Measurements from ENCODE around the gene ADGRG6. TPM values are rescaled to one million over a fixed set of nuclear protein-coding genes. Genes with fewer than 3 reads are reported as not detected.
"Not testable (repeated sequence)": the region's sequence is repeated elsewhere in the genome, so short reads cannot be mapped to it uniquely, and the experiment has no call there.

The ADGRG6 gene
- total RNA-seq, 1 donor from 2014 or later, result 0.07 TPM

DNA sequence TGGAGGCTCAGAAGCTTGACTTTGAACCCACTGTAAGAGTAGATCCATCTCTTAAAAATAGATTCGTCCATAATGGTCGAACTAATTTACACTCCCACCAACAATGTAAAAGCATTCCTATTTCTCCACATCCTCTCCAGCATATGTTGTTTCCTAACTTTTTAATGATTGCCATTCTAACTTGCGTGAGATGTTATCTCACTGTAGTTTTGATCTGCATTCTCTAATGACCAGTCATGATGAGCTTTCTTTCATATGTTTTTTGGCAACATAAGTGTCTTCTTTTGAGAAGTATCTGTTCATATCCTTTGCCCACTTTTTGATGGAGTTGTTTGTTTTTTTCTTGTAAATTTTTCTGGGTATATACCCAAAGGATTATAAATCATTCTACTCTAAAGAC, 44.4 kb downstream of the ADGRG6 start:
- H3K4me3 Mint-ChIP-seq (ENCODE audit: low read depth); H3K4me1 Mint-ChIP-seq (ENCODE audit: low read depth); intact Hi-C loops (cut with micrococcal nuclease); H3K27me3 Mint-ChIP-seq (ENCODE audit: low read depth); H3K36me3 Mint-ChIP-seq (ENCODE audit: low read depth); H3K9me3 Mint-ChIP-seq; H3K27ac Mint-ChIP-seq; DNase-seq (ENCODE audit: low spot score): not testable (repeated sequence)

DNA sequence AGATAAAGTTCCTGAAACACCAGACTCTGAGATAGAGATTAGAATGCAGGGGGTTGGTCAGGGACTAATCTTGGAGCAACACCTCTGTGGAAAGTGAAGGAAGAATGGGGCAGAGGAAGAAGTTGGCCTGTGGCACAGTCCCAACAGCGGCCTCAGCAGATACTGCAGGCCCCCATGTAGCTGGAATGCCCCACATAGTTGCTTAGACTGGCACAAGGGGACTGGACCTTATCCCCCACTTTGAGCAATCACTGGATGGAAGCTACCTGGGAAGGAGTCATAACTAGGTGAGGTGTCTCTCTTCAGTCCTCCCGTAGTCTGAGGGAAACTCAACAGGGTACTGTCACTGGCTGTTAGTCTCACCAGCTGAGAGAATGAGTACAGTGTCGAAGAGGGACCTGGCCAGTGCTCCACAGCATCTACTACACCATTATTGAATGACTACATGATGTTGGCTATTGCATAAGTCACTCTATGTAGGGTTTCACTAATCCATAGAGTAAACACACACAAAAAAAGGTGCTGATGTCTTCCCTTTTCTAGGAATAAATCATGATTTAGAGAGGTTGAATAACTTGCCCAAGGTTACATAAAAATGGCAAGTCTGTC, 47.5 kb downstream of the ADGRG6 start:
- no peak for DNase-seq (ENCODE audit: low spot score)
- Mint-ChIP-seq H3K27ac (no peak overlapping the region), H3K4me1 (ENCODE audit: low read depth) (no peaks in the 10 kb centered on the region), H3K4me3 (ENCODE audit: low read depth) (no peak overlapping the region), H3K27me3 (ENCODE audit: low read depth) (peaks cover 1% of the 10 kb centered on the region), H3K36me3 (ENCODE audit: low read depth) (no peaks in the 10 kb centered on the region), H3K9me3 (no peaks in the 10 kb centered on the region)
- intact Hi-C loops (cut with micrococcal nuclease), result no loop called here

DNA sequence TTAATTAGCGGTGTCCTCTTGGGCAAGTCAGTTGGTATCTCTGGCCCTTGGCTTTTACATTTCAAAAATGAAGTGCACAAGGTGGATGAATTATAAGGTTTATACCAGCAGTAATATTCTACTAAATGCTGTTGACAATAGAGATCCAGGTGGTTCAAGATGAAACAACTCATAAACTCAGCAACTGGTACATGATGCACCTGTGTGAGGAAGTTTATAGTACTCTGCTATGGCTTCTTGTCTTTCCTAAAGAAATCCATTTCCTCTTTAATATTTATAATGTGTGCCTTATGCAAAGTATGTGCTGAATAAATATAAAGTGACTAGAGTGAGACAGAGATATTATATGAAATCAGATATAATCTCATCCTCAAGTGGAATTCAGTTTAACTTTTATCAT, 48.5 kb downstream of the ADGRG6 start:
- H3K4me1 Mint-ChIP-seq (ENCODE audit: low read depth), result no peaks in the 10 kb centered on the region
- no peak overlapping the region for H3K27ac Mint-ChIP-seq
- no peak for DNase-seq (ENCODE audit: low spot score)
- no peak overlapping the region for H3K4me3 Mint-ChIP-seq (ENCODE audit: low read depth)
- H3K27me3 Mint-ChIP-seq (ENCODE audit: low read depth), result peaks cover 1% of the 10 kb centered on the region
- intact Hi-C loops (cut with micrococcal nuclease), result no loop called here
- no peaks in the 10 kb centered on the region for H3K9me3 Mint-ChIP-seq
- H3K36me3 Mint-ChIP-seq (ENCODE audit: low read depth), result no peaks in the 10 kb centered on the region

DNA sequence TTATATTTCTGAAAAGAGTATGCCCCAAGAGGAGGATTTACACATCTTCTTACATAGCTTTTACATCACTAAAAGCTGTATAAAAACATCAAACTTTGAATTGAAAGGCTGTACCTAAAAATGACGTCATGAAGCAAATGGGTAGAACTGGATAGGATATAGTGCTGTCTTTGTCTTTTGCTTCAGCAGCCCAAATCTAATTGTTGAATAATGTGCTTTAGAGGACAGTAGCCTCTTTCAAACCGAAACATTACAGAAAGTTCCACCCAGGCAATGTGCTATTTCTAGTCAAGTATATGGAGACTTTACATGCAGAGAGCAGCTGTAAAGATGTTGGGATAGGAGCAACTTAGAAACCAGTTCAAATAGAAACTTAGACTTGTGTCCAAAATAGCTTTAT, 51.9 kb downstream of the ADGRG6 start:
- Mint-ChIP-seq H3K9me3 (no peaks in the 10 kb centered on the region), H3K27me3 (ENCODE audit: low read depth) (peaks cover 2% of the 10 kb centered on the region), H3K36me3 (ENCODE audit: low read depth) (no peaks in the 10 kb centered on the region), H3K4me1 (ENCODE audit: low read depth) (no peaks in the 10 kb centered on the region), H3K27ac (no peak overlapping the region), H3K4me3 (ENCODE audit: low read depth) (no peak overlapping the region)
- intact Hi-C loops (cut with micrococcal nuclease), result no loop called here
- DNase-seq (ENCODE audit: low spot score), result no peak

DNA sequence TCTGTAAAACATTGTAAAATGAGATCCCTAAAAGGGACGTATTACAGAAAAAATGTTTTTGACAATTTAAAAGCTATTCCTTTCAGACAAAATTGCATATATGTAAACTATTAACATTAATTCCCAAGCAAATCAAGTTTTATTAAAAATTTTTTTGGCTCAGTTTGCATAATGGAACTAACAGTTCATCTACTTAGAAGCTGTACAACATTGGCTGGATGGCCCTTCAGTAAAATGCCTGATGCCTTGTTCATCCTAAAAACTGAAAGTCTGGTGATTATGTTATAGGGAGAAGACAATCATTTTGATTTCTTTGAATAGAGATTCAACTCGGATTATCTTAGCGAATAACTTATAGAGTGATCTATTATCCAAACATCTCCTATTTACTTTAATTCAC, 52.8 kb downstream of the ADGRG6 start:
- Mint-ChIP-seq H3K4me1 (ENCODE audit: low read depth) (no peaks in the 10 kb centered on the region), H3K9me3 (no peaks in the 10 kb centered on the region), H3K27ac (no peak overlapping the region), H3K27me3 (ENCODE audit: low read depth) (peaks cover 2% of the 10 kb centered on the region), H3K4me3 (ENCODE audit: low read depth) (no peak overlapping the region), H3K36me3 (ENCODE audit: low read depth) (no peaks in the 10 kb centered on the region)
- intact Hi-C loops (cut with micrococcal nuclease), result no loop called here
- no peak for DNase-seq (ENCODE audit: low spot score)

DNA sequence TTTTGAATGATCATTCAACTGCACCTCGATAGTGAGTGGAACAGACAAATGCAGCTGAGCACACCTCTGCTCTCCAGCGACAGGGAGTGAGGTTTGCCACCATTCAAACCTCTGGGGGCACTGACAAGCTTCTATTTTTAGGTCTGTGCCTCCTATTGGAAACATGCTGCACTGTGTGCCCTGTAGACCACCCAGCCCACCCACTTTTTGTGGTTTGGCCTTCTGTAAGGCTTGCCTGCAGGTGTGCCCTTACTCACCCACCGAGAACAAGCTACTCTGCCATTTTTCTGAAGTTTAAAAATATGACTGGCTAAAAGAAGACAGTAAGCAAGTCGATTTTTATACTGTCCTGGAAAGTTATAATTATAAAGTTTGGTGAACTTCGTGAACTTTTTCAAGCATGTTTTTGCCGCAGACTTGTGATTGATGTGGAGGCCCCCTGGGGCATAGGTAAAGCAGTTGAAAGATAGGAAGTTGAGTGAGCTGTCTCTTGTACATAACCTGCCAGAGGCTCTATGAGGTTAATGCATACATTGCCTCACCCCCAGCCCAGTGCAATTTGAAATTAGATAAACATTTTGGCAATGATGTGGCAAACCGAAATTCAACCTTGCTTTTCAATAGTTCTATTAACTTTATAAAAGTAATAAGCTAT, 53.8 kb downstream of the ADGRG6 start:
- H3K9me3 Mint-ChIP-seq, result no peaks in the 10 kb centered on the region
- peaks cover 2% of the 10 kb centered on the region for H3K27me3 Mint-ChIP-seq (ENCODE audit: low read depth)
- H3K36me3 Mint-ChIP-seq (ENCODE audit: low read depth), result no peaks in the 10 kb centered on the region
- H3K4me3 Mint-ChIP-seq (ENCODE audit: low read depth), result no peak overlapping the region
- no peaks in the 10 kb centered on the region for H3K4me1 Mint-ChIP-seq (ENCODE audit: low read depth)
- no peak overlapping the region for H3K27ac Mint-ChIP-seq
- intact Hi-C loops (cut with micrococcal nuclease), result no loop called here
- DNase-seq (ENCODE audit: low spot score), result no peak

DNA sequence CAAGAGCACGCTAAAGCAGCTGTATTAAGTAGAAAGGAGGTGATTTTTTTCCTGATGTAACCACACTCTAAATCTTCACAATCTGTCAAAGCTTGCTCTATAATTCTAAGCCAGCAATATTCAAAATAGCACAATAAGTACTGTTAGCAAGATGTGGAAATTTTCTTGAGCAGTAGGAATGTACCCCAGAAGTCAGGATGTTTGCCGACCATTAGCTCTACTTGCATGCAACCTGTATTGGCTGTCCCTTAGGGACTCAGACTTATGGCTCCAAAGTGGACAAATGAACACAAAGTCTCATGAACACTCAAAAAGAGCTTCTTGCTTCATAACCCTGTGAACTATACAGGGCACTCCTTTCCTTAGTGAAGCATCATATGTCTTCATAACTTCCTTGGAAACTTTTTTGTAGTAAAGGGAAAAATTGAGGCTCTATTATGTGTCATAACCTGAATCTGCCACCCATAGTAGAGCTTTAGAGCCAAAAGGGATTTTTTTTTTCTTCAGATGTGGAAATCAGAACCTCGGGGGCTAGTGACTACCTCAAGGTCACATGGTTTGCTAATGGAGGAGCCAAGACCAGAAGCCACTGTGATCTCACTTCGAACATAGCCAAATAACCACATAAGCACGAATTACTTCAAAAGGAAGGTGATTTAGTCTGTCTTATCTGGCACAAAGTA, 54.5 kb downstream of the ADGRG6 start:
- no peak for DNase-seq (ENCODE audit: low spot score)
- Mint-ChIP-seq H3K27me3 (ENCODE audit: low read depth) (peaks cover 4% of the 10 kb centered on the region), H3K36me3 (ENCODE audit: low read depth) (no peaks in the 10 kb centered on the region), H3K4me3 (ENCODE audit: low read depth) (no peak overlapping the region), H3K9me3 (no peaks in the 10 kb centered on the region), H3K4me1 (ENCODE audit: low read depth) (no peaks in the 10 kb centered on the region), H3K27ac (no peak overlapping the region)
- intact Hi-C loops (cut with micrococcal nuclease), result no loop called here

DNA sequence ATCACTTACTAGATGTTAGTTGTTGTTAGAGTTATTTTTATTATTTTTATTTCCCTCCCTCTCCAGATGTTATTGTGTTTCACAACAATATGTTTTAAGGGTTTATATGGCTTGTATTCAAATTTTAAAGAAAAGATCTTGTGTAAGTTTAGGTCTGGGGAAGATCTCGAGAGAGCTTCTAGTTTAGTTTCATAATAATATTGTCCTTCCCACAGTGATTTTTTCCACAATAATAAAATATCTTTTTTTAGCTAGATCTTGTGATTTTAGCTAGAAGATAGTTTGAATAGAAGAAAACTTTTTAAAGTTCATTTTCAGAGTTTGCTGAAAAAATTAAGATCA, 55.0 kb downstream of the ADGRG6 start:
- H3K36me3 Mint-ChIP-seq (ENCODE audit: low read depth), result no peaks in the 10 kb centered on the region
- no peaks in the 10 kb centered on the region for H3K9me3 Mint-ChIP-seq
- H3K27me3 Mint-ChIP-seq (ENCODE audit: low read depth), result peaks cover 8% of the 10 kb centered on the region
- no peak for DNase-seq (ENCODE audit: low spot score)
- no peaks in the 10 kb centered on the region for H3K4me1 Mint-ChIP-seq (ENCODE audit: low read depth)
- intact Hi-C loops (cut with micrococcal nuclease), result no loop called here
- H3K27ac Mint-ChIP-seq, result no peak overlapping the region
- H3K4me3 Mint-ChIP-seq (ENCODE audit: low read depth), result no peak overlapping the region

DNA sequence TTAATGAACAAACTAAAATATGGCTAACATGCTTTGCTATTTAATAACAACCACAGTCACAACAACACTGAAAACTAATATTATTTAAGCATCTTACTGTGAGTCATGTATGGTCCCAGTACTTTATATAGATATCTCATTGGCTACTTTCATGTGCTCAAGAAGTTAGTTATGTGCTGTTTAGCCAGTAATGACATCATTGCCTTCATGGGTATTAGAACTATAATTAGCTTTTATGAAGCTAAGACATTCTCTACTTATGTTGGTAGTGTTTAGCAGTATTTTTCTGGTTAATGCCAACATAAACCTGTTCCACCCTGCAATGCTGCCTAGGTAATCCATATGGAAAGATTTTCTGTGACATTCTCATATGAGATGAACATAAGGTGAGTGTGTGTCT, 56.1 kb downstream of the ADGRG6 start:
- Mint-ChIP-seq H3K9me3 (no peaks in the 10 kb centered on the region), H3K27ac (no peak overlapping the region), H3K4me3 (ENCODE audit: low read depth) (no peak overlapping the region), H3K27me3 (ENCODE audit: low read depth) (peaks cover 11% of the 10 kb centered on the region), H3K36me3 (ENCODE audit: low read depth) (no peaks in the 10 kb centered on the region), H3K4me1 (ENCODE audit: low read depth) (no peaks in the 10 kb centered on the region)
- intact Hi-C loops (cut with micrococcal nuclease), result no loop called here
- no peak for DNase-seq (ENCODE audit: low spot score)

DNA sequence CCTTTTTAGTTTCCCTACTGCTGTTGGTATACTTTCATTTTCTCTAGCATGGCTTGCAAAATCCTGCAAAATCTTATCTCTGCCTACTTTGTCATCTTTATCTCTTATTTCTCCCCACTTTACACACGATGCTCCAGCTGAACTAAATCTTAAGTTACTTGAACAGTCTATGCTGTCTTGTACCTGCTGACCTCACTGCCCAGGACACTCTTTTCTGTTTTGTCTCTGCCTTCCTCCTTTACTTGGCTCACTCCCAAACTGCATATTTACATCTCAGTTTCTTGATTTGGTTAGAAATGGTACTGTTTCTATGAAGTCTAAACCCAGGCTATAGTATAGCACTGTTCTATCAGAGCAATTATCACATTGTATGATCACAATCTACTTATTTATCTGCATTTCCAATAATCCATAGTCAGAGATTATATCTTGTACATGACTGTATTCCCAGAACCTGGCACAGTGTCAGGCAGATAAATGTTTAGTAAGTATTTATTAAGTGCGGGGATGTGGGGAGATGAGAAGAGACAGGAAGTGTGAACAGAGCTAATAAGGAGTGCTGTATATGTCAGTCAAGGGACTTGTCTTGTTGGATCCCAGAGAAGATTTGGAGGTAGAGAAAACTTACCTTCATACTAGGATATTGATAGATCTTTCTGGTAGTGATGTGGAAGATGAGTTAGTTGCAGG, 57.6 kb downstream of the ADGRG6 start:
- Mint-ChIP-seq H3K27me3 (ENCODE audit: low read depth) (peaks cover 14% of the 10 kb centered on the region), H3K9me3 (no peaks in the 10 kb centered on the region), H3K36me3 (ENCODE audit: low read depth) (no peaks in the 10 kb centered on the region), H3K4me1 (ENCODE audit: low read depth) (no peaks in the 10 kb centered on the region), H3K27ac (no peak overlapping the region), H3K4me3 (ENCODE audit: low read depth) (no peak overlapping the region)
- intact Hi-C loops (cut with micrococcal nuclease), result no loop called here
- DNase-seq (ENCODE audit: low spot score), result no peak

DNA sequence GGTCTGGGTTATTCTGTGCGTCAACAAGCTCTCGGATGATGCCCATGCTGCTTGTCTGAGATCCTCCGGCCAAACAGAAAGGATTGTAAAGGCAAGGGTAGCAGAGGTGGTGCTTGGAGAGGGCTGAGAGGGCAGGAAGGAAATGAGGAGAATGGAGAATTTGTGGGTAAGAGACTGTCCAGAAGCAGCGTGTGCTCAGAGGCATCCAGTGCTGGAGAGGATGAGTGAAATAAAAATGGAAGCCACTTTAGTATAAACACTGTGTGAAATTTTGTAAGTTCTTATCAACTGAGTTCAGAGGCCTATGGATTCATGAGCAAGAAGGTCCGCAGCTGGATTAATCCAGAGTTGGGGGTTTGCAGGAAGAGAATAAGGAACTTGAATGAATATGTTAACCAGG, 59.5 kb downstream of the ADGRG6 start:
- H3K9me3 Mint-ChIP-seq, result no peaks in the 10 kb centered on the region
- H3K36me3 Mint-ChIP-seq (ENCODE audit: low read depth), result no peaks in the 10 kb centered on the region
- no peak overlapping the region for H3K27ac Mint-ChIP-seq
- peaks cover 14% of the 10 kb centered on the region for H3K27me3 Mint-ChIP-seq (ENCODE audit: low read depth)
- no peak overlapping the region for H3K4me3 Mint-ChIP-seq (ENCODE audit: low read depth)
- H3K4me1 Mint-ChIP-seq (ENCODE audit: low read depth), result no peaks in the 10 kb centered on the region
- intact Hi-C loops (cut with micrococcal nuclease), result no loop called here
- DNase-seq (ENCODE audit: low spot score), result no peak

DNA sequence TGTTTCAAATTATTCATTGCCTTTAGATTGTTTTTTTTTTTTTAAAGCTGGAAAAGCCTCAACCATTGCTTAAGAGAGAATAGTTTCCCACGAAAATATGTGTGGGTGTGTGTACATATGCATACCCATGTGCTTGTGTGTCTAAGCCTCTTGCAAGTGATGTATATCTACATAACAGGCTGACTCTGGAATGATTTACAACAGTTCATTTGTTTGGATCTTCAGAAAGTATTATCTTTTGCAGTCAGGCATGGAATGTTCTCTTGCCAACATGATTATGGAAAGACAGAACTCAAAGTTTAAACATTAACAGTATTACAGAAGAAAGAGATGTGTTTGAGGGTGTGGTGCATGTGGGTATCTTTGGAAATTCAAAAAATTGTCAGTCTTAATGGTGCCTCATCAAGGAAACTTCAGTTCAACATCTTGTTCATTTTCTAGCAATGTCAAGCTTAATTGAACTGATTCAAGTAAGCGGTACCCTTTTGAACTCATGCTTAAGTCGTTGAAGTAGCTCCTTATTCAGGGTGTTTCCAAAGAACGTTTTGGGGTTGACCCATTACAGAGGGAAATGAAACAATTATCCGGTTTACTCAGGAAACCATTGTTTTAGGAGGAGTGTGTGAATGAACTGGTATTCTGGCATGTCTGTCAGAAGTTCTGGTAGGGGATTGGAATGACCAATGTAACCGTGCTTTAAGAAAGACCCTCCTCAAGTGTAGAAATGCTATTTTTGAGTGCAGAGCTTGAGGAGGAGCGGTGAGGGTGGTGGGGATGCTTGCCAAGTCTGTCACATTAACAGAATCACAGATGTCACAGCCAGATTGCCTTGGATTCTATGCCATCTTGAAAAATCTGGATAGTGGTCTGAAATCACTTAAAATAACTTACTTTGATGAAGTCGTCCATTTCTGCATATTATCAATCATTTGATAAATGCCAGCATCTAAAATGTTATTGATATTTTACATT, 60.3 kb downstream of the ADGRG6 start:
- H3K4me1 Mint-ChIP-seq (ENCODE audit: low read depth), result no peaks in the 10 kb centered on the region
- intact Hi-C loops (cut with micrococcal nuclease), result no loop called here
- no peak for DNase-seq (ENCODE audit: low spot score)
- H3K36me3 Mint-ChIP-seq (ENCODE audit: low read depth), result no peaks in the 10 kb centered on the region
- no peak overlapping the region for H3K27ac Mint-ChIP-seq
- H3K4me3 Mint-ChIP-seq (ENCODE audit: low read depth), result no peak overlapping the region
- H3K27me3 Mint-ChIP-seq (ENCODE audit: low read depth), result peaks cover 13% of the 10 kb centered on the region
- H3K9me3 Mint-ChIP-seq, result no peaks in the 10 kb centered on the region
